Measurements from ENCODE around the gene LRP5.
"Not testable (repeated sequence)": the region's sequence is repeated elsewhere in the genome, so short reads cannot be mapped to it uniquely, and the experiment has no call there.

Gene LRP5

DNA sequence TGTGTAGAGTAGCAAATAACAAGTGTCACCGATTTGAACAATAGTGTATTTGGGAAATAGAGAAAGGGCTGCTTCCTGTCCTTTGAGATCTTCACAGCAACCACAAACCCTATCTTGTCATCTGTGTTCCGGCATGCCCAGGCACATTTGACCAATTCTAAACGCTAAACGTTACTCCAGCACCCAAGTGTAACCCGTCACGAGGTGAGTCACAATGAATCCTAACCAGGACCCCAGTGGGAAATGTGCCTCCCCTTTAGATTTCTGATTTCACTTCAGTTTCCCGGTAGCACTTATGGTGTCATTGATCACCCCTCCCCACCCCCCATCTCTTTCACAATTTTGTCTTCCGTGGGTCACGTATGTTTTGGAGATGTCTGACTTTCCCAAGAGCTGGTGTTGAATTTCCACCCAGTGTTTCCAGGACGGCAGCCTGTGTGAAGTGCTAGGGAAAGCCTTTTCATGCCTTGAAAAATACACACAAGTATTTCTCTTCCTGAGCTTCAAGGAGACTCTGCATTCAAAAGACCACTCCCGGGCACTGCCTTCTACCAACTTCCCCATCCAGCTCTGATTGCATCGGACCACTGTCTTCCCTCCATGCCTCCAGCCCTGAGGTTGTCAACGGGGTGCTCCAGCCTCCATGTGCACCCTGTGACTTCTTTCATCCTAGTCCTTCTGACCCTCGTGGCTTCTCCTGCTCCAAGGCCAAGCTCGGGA is 30.1 kb upstream of the LRP5 start:
- no peak for DNase-seq (ENCODE audit: low read depth in 1 of 2, low spot score in 1 of 2)

DNA sequence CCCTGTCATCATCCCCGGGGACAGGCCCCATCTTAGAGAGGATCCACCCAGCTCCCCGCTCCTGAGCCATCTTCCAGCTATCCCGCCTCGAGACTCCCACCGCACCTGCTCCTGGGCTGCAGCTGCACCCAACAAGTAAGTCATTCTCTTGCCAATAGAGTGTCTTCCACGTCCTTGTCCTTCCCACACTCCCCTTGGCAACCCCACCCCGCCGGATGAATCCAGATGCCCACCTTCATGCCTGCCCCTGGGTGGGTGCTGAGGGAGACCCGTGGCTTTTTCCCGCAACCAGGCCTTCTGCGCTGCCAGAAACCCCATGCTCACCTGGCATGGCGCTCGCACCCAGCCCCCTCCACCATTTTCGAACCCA is 29.5 kb upstream of the LRP5 start:
- DNase-seq (ENCODE audit: low read depth in 1 of 2, low spot score in 1 of 2): no peak

DNA sequence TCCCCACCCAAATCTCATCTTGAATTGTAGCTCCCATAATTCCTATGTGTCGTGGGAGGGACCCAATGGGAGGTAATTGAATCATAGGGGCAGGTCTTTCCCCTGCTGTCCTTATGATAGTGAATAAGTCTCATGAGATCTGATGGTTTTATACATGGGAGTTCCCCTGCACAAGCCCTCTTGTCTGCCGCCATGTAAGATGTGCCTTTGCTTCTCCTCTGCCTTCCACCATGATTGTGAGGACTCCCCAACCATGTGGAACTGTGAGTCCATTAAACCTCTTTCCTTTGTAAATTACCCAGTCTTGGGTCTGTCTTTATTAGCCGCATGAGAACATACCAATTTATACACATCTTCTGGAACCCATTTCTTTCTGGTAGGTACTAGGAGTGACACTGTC is 27.8 kb upstream of the LRP5 start:
- DNase-seq (ENCODE audit: low read depth in 1 of 2, low spot score in 1 of 2): not testable (repeated sequence)

DNA sequence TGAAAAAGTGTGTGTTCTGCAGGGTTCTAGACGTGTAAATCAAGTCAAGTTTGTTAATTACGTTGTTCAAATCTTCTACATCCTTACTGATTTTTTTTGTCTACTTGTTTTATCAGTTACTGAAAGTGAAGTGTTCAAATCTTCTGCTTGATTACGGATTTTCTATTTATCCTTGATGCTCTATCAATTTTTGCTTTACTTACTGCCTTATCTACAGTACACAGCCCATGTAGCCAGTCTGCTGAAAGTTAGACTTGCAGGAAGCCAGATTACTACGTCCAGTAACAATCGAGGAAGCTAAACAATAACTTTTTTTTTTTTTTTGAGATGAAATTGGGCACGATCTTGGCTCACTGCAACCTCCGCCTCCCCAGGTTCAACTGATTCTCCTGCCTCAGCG is 25.0 kb upstream of the LRP5 start:
- DNase-seq (ENCODE audit: low read depth in 1 of 2, low spot score in 1 of 2): no peak

- DNase-seq (ENCODE audit: low read depth in 1 of 2, low spot score in 1 of 2): no peak
Measured at GRCh38 chr11:68289456-68289855, 22.9 kb upstream of the LRP5 start.

- DNase-seq (ENCODE audit: low read depth in 1 of 2, low spot score in 1 of 2): no peak
Measured at GRCh38 chr11:68293708-68294107, 18.7 kb upstream of the LRP5 start.

DNA sequence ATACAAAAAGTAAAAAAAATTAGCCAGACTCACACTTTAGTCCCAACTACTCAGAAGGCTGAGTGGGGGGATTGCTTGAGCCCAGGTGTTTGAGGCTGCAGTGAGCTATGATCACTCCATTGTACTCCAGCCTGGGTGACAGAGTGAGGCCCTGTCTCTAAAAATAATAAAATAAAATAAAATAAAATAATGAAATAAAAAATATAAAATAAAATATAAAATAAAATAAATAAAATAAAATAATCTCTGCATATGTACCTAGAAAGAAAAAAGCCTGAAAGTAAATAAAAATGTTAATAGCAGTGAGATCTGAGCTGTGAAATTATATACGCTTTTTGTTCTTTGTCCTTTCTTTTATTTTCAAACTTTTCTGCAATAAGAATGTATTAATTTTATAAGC is 17.1 kb upstream of the LRP5 start:
- no peak for DNase-seq (ENCODE audit: low read depth in 1 of 2, low spot score in 1 of 2)

DNA sequence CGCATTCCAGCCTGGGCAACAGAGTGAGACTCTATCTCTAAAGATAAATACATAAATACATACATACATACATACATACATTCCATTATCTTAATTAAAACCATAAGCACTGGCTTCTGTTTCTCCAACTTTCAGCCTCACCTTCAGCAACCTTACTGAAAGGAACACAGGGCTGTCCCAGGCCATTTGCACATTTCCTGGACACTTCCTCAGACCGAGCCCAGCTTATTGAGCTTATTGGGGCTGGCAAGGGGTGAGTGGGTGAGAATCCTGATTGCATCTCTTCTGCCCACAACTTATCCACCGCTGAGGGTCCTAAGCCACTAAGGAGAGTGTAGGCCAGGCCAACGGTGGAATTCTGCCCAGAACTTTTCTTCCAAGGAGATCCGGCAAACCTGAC is 16.5 kb upstream of the LRP5 start:
- DNase-seq (ENCODE audit: low read depth in 1 of 2, low spot score in 1 of 2): no peak

GRCh38 chr11:68296344-68297051 is 15.9 kb upstream of the LRP5 start:
- DNase-seq (ENCODE audit: low read depth in 1 of 2, low spot score in 1 of 2): no peak

DNA sequence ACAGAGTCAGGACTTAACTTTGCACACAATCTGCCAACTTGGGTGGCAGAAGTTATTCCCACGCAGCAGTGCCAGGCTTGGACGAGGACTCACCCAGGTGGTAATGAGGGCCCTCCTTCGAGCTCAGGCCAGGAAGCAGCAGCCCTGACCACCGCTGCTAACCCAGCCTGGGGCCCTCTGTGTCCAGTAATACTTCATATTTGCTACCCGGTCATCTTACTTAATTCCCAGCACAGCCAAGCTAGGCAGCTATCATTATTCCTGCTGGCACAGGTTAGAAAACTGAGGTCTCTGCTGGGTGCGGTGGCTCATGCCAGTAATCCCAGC is 15.4 kb upstream of the LRP5 start:
- no peak for DNase-seq (ENCODE audit: low read depth in 1 of 2, low spot score in 1 of 2)

- DNase-seq (ENCODE audit: low read depth in 1 of 2, low spot score in 1 of 2): no peak
Measured at GRCh38 chr11:68297494-68297811, 14.9 kb upstream of the LRP5 start.

DNA sequence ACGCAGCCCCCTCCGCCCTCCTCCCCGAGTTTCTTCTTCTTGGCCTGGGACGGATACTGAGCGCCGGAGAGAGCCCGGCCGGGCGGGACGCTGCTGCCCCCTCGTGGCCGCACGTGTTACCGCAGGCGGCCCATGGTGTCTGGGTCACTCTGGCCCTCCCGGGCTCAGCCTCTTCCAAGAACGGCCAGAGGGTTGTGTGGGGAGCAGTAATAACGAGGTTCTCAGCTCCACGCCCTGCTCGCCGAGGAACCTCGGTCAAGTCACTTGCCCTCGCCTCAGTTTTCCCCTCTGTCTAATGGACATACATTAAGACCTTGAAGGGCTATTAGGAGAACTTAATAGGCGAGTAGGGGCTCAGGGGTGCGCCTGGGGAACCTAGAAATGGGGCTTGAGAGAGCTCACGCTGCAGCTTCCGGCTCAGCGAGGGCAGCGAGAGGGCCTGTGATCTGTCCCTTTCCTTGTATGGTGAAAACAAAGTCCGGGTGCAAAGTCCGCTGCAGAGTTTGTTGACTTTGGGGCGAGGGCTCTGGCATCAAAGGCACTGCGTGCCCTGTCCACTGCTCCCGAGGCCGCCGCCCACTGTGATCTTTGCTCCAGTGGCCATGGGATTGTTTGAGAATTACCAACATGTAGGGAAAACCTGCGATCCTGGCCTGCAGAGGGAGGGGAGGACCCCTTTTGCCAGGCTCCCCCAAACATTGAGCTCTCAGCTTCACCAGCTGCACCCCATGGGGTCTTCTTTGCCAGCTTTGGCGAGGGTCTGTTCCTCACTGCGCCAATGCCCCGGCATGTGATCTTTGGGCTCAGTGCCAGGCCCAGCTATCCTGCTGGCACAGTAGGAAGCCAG is 14.4 kb upstream of the LRP5 start:
- DNase-seq (ENCODE audit: low read depth in 1 of 2, low spot score in 1 of 2): peak; percentile 58 to 63

DNA sequence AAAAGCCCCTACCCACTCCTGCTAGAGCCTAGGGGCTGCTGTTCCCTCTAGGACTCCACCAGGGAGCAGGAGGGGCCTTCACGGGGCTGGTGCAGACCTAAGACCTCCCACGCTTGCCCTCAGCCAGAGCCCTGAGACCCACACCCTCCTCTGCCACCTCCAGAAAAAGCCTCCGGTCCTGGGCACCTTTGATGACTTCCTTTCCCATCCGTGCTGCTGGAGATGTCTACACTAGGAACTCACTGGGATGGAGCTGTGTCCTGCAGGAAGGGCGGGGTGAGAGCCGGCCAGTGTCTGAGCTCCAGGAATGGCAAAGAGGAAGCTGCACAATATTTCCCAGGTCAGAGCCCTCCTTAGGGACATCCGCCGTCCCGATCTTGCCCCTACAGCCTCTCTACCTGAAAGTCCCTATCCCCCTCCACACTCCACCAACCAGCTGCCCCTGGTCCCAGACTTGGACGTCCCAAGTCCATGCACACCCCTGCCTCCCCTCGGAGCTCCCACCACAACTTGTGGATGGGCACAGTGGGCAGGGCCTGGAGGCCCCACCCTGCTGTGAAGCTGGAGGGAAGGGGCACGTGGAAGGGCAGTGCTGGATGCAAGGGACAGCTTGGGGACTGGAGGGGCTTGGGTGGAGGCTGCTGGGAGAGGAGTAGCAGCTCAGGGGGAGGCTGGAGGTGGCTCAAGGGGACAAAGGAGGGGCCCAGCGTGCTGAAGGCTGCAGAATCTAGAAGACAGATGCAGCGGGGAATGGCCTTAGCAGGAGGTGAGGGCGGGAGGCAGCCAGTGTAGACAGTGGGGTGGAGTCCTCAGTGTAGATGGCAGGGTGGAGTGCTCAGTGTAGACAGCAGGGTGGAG is 13.5 kb upstream of the LRP5 start:
- DNase-seq (ENCODE audit: low read depth in 1 of 2, low spot score in 1 of 2): no peak

GRCh38 chr11:68299517-68299879 is 12.9 kb upstream of the LRP5 start:
- DNase-seq (ENCODE audit: low read depth in 1 of 2, low spot score in 1 of 2): not testable (repeated sequence)

DNA sequence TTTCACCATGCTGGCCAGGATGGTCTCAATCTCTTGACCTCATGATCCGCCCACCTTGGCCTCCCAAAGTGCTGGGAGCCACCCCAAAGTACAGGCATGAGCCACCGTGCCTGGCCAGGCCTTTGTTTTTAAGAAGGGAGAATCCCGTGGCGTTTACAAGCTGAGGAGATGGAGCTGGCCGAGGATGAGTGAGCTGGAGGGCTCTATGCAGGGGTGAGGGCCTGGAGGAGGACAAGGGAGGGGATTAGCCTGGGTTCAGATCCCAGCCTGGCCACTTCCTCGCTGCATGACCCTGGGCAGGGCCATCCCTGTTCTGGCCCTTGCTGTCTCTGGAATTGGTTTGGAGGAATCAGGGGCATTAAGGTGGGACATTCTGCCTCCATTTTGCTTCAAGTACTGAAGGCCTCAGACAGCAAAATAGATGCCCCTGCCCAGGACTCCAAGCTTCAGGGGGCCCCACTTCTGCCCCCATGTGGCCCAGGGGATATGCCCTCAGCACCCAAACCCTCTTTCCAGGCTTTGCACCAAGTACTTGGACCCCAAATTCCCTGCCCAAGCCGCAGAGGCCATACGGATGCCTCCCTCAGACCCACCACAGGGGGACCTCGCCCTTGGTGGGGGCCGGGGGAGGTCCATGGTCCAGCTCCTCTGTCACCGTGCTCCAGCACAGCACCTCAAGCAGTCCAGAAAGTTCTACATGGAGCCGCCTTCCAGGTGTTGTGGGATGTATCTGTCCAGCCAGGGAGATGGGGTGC is 12.1 kb upstream of the LRP5 start:
- no peak for DNase-seq (ENCODE audit: low read depth in 1 of 2, low spot score in 1 of 2)

GRCh38 chr11:68302256-68302655 is 10.1 kb upstream of the LRP5 start:
- DNase-seq (ENCODE audit: low read depth in 1 of 2, low spot score in 1 of 2): no peak

GRCh38 chr11:68302670-68303069 is 9.7 kb upstream of the LRP5 start:
- DNase-seq (ENCODE audit: low read depth in 1 of 2, low spot score in 1 of 2): no peak

DNA sequence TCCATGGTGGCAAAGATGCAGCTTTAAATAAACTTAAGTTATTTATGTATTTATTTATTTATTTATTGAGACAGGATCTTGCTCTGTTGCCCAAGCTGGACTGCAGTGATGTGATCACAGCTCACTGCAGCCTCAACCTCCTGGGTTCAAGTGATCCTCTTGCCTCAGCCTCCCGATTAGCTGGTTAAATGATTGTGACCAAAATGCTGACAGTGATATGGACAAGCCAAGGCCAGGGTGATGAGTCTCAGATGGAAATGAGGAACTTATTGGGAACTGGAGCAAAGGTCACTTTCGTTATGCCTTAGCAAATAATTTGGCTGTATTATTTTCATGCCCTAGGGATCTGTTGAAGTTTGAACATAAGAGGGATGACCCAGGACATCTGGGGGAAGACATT is 9.3 kb upstream of the LRP5 start:
- DNase-seq (ENCODE audit: low read depth in 1 of 2, low spot score in 1 of 2): no peak

DNA sequence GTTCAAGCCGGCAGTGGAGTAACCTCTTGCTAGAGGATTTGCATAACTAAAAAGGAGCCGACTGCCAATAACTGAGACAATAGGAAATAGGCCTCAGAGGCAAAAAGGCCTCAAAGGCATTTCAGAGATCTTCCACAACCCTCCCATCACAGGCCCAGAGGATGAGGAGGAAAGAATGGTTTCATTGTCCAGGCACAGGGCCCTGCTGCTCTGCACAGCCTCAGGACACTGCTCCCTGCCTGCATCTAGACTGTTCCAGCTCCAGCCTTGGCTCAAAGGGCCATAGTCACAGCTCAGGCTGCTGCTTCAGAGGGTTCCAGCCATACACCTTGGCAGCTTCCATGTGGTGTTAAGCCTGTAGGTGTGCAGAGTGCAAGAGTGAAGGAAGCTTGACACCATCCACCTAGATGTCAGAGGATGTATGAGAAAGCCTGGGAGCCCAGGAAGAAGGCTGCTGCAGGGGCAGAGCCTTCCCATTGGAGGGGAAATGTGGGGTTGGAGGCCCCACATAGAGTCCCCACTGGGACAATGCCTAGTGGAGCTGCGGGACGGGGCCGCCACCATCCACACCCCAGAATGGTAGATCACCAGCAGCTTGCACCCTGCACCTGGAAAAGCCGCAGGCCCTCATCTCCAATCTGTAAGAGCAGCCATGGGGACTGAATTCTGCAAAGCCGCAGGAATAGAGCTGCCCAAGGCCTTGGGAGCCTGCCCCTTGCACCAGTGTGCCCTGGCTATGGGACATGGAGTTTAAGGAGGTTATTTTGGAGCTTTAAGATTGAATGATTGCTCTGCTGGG is 8.2 kb upstream of the LRP5 start:
- no peak for DNase-seq (ENCODE audit: low read depth in 1 of 2, low spot score in 1 of 2)

- no peak for DNase-seq (ENCODE audit: low read depth in 1 of 2, low spot score in 1 of 2)
Measured at GRCh38 chr11:68306636-68307035, 5.8 kb upstream of the LRP5 start.

Measured in activated T-helper 1 cell treated with anti-CD3 and anti-CD28 coated beads, Interleukin-2, amount 50 U/mL, for 16 hours (primary cell).